ENCODE results near the gene RBBP8NL. TPM values are rescaled to one million over a fixed set of nuclear protein-coding genes. Genes with fewer than 3 reads are reported as not detected.

Gene RBBP8NL
- total RNA-seq, 2 experiments from 2014 or later: not detected

GRCh38 chr20:62429455-62430310 lies 2.3 kb upstream of the RBBP8NL start:
- POLR2A ChIA-PET: no interaction called here
- Histone ChIP-seq H3K9me3 (ENCODE audit: control insufficient read depth in 1 of 2, insufficient read depth in 1 of 2, low read length in 2 of 2) (peaks cover 0 to 6% of the 10 kb centered on the region in 2 experiments), H3K27ac (ENCODE audit: low read depth in 1 of 2, low read length in 2 of 2) (no peak overlapping the region), H3K4me1 (ENCODE audit: insufficient read depth, low read length) (no peaks in the 10 kb centered on the region), H3K4me3 (ENCODE audit: low read length) (no peak overlapping the region), H3K36me3 (ENCODE audit: insufficient read depth, low read length) (no peaks in the 10 kb centered on the region), H3K27me3 (ENCODE audit: control insufficient read depth in 1 of 2, insufficient read depth in 2 of 2, low read length in 2 of 2) (peaks cover 7% of the 10 kb centered on the region in 2 experiments)
- CTCF ChIA-PET: no interaction called here
- H3K4me3 Mint-ChIP-seq: no peak overlapping the region
- ATAC-seq (ENCODE audit: poor library complexity): no peak
- intact Hi-C loops (cut with DNase I, micrococcal nuclease): no loop called here
- H3K27me3 Mint-ChIP-seq: peaks cover 21% of the 10 kb centered on the region
- H3K27ac Mint-ChIP-seq: no peak overlapping the region
- TF ChIP-seq CTCF (IDR thresholded peaks at IDR 0.05): no peak
- no peaks in the 10 kb centered on the region for H3K9me3 Mint-ChIP-seq
- no peak for DNase-seq
- no peaks in the 10 kb centered on the region for H3K36me3 Mint-ChIP-seq (ENCODE audit: low read depth)
- H3K4me1 Mint-ChIP-seq (ENCODE audit: low read depth): no peaks in the 10 kb centered on the region

- no peak for TF ChIP-seq CTCF (IDR thresholded peaks at IDR 0.05)
- no peak overlapping the region for H3K27ac Mint-ChIP-seq
- peaks cover 0 to 8% of the 10 kb centered on the region in 2 experiments for H3K27me3 ChIP-seq (ENCODE audit: control insufficient read depth in 1 of 2, insufficient read depth in 2 of 2, low read length in 2 of 2)
- H3K4me3 Mint-ChIP-seq: no peak overlapping the region
- H3K36me3 ChIP-seq (ENCODE audit: insufficient read depth, low read length): no peaks in the 10 kb centered on the region
- H3K4me3 ChIP-seq (ENCODE audit: low read length): no peak overlapping the region
- H3K9me3 ChIP-seq (ENCODE audit: control insufficient read depth in 1 of 2, insufficient read depth in 1 of 2, low read length in 2 of 2): peaks cover 0 to 6% of the 10 kb centered on the region in 2 experiments
- H3K27me3 Mint-ChIP-seq: peaks cover 10% of the 10 kb centered on the region
- H3K4me1 Mint-ChIP-seq (ENCODE audit: low read depth): no peaks in the 10 kb centered on the region
- H3K4me1 ChIP-seq (ENCODE audit: insufficient read depth, low read length): no peaks in the 10 kb centered on the region
- H3K9me3 Mint-ChIP-seq: no peaks in the 10 kb centered on the region
- no peaks in the 10 kb centered on the region for H3K36me3 Mint-ChIP-seq (ENCODE audit: low read depth)
- intact Hi-C loops (cut with DNase I, micrococcal nuclease): no loop called here
- ChIA-PET POLR2A (no interaction called here), CTCF (no interaction called here)
- ATAC-seq (ENCODE audit: poor library complexity): no peak
- H3K27ac ChIP-seq (ENCODE audit: low read depth in 1 of 2, low read length in 2 of 2): no peak overlapping the region
- DNase-seq: no peak
Observed at GRCh38 chr20:62428396-62429295, 1.3 kb upstream of the RBBP8NL start.

- POLR2A ChIA-PET: no interaction called here
- H3K4me3 ChIP-seq (ENCODE audit: low read length): no peak overlapping the region
Observed at GRCh38 chr20:62428002-62428372, 648 bp upstream of the RBBP8NL start.

More at GRCh38 chr20:62428002-62428372, 648 bp upstream of the RBBP8NL start:
- peaks cover 10% of the 10 kb centered on the region for H3K27me3 Mint-ChIP-seq
- no peak overlapping the region for H3K27ac ChIP-seq (ENCODE audit: low read depth in 1 of 2, low read length in 2 of 2)
- intact Hi-C loops (cut with DNase I, micrococcal nuclease): no loop called here
- TF ChIP-seq CTCF (IDR thresholded peaks at IDR 0.05): no peak
- no peaks in the 10 kb centered on the region for H3K36me3 Mint-ChIP-seq (ENCODE audit: low read depth)
- peaks cover 0 to 6% of the 10 kb centered on the region in 2 experiments for H3K9me3 ChIP-seq (ENCODE audit: control insufficient read depth in 1 of 2, insufficient read depth in 1 of 2, low read length in 2 of 2)
- H3K4me3 Mint-ChIP-seq: no peak overlapping the region
- H3K27ac Mint-ChIP-seq: no peak overlapping the region
- DNase-seq (no peak), ATAC-seq (ENCODE audit: poor library complexity) (no peak)
- H3K4me1 ChIP-seq (ENCODE audit: insufficient read depth, low read length): no peaks in the 10 kb centered on the region
- no peaks in the 10 kb centered on the region for H3K36me3 ChIP-seq (ENCODE audit: insufficient read depth, low read length)
- H3K9me3 Mint-ChIP-seq: no peaks in the 10 kb centered on the region
- H3K27me3 ChIP-seq (ENCODE audit: control insufficient read depth in 1 of 2, insufficient read depth in 2 of 2, low read length in 2 of 2): peaks cover 0 to 7% of the 10 kb centered on the region in 2 experiments
- H3K4me1 Mint-ChIP-seq (ENCODE audit: low read depth): no peaks in the 10 kb centered on the region
- CTCF ChIA-PET: no interaction called here

Data from CD4-positive, alpha-beta T cell (primary cell).